HG03439 (cell line): ENCODE results near the gene IL20.

Experiments used
- ATAC-seq: cut with Tn5 transposase; IDR thresholded peaks from one replicate; pipeline ENCODE4 v1.9.1; 2021; ENCODE audit warnings: mild to moderate bottlenecking, moderate library complexity; ENCODE audit not compliant: unreplicated experiment

The IL20 gene

GRCh38 chr1:206898915-206899431 is 33.5 kb downstream of the IL20 start:
- no peak for ATAC-seq

- no peak for ATAC-seq
Measured at GRCh38 chr1:206899717-206900116, 34.3 kb downstream of the IL20 start.

DNA sequence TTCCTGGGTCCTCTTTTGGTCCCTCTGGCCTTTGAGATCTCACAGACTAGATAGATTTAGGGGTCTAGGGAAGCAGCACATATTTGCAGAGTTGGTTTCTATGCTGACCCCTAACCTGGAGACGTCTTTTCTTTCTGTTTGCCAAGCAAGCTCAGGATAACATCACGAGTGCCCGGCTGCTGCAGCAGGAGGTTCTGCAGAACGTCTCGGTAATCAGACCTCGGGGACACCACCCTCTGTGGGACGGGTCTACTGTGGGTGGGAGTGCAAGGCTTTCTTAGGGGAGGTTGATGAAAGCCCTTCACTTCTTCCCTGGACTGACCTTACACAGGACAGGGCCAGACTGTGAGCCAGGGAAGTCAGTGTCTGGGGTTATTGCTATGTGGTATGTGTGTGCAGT is 34.7 kb downstream of the IL20 start:
- no peak for ATAC-seq

DNA sequence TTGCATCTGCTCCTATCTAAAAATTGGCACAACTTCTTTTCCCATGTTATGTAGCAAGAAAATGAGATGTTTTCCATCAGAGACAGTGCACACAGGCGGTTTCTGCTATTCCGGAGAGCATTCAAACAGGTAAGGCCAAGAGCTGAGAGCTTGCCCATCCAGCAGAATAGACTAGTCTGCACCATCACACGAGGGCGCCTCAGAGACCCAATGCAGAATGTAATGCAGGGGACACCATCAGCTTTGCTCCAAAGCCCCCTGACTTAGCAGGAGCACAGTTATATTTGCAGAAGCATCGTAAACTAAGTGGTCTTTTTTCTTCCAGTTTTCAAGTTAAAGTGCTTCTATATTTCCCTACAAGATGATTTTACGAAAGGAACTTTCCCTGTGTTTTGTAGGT is 36.5 kb downstream of the IL20 start:
- ATAC-seq = no peak

GRCh38 chr1:206902702-206903101 is 37.3 kb downstream of the IL20 start:
- ATAC-seq = no peak

GRCh38 chr1:206903687-206904086 is 38.3 kb downstream of the IL20 start:
- no peak for ATAC-seq

GRCh38 chr1:206904423-206905142 is 39.2 kb downstream of the IL20 start:
- no peak for ATAC-seq

DNA sequence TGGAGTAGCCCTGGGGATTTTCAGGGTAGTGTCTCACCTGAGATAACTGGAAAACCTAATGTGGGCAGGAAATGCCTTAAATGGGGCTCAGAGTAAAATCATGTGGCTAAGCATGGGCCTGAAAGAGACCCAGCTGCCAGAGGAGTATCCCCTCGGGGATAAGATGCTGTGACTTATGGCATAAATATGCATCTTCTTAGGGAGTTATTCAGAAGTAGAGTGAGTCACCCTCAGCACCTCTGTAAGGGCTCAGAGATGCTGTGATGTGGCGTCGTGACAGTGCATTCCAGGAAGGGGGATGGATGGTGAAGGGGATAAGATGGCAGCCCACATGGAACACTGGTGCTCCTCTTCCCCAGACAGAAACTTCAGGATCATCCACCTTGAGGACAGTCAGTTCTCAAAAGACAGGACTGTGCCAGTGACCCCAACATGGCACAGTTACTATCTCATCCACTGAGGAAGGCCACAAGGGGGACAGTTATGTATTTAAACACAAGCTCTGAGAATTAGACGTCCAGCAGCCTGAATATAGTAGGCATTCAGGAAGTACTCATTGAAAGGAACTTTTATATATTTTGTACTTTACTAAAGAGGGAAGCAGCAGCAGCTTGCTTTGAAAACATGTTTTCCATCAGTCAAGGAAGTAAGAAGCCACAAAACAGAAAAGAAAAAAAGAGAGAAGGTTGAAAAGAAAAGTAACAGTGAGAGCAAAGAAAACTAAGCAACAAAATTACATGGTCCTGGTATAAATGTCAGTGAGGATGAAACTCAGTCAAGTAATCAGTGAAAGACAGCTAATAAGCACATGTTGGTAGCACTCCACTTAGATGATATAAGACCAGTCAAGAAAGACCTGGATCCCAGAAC is 40.1 kb downstream of the IL20 start:
- peak; percentile 70 for ATAC-seq

DNA sequence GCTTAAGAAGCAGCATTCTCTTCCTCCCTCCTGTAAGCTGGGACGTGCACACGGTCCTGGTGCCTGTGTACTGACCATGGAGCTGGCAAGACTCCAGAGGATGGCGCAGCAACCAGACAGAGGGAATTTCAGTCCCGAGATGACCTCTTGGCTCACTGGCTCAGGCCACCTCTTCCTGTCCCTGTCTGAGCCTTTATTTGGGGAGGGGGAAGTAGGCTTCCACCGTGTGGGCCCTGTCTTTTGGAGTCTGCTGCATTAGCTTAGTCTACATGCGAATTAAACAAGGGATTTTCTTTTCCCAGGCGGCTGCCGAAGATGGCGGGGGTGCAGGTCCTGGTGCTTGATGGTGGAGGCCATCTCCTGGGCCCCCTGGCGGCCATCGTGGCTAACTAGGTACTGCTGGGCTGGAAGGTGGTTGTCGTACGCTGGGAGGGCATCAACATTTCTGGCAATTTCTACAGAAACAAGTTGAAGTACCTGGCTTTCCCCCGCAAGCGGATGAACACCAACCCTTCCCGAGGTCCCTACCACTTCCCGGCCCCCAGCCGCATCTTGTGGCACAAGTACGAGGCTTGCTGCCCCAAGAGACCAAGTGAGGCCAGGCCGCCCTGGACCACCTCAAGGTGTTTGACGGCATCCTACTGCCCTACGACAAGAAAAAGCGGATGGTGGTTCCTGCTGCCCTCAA is 42.0 kb downstream of the IL20 start:
- ATAC-seq = no peak

GRCh38 chr1:206908038-206908437 is 42.6 kb downstream of the IL20 start:
- ATAC-seq = no peak

- no peak for ATAC-seq
Measured at GRCh38 chr1:206909161-206909882, 43.9 kb downstream of the IL20 start.

- no peak for ATAC-seq
Measured at GRCh38 chr1:206909883-206910318, 44.5 kb downstream of the IL20 start.

- ATAC-seq = no peak
Measured at GRCh38 chr1:206911064-206911663, 45.7 kb downstream of the IL20 start.

GRCh38 chr1:206912445-206913095 is 47.1 kb downstream of the IL20 start:
- ATAC-seq = no peak

GRCh38 chr1:206913766-206914537 is 48.5 kb downstream of the IL20 start:
- no peak for ATAC-seq

DNA sequence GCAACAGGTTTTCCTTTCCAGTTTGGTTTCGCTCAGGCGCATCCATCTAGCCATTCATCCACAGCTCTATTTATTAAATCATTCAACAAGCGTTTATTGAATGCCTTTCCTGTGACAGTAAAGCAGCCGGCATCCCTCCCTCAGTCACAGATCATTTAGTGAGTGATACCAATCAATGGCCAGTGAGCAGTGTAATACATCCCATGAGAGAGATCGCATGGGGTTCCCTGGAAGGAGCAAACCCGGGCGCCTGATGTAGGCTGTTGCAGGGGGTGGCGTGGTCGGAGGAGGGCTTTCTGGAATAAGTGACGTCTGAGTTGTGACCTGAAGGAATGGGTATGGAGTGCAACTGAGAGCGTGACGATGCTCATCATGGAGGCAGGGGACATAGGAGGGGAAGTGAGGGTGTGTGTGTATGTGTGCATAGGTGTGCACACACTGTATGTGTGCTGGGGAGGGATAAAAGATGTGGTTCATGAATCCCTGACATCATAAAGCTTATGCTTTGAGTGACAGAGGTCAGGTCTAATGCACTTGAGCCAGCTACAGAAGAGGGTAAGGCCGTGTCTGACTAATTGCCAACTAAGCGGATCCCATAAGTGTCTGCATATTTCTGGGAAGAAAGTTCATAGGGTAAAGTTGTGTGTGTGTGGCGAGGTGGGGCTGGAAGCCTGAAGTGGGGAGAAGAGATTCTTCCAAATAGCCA is 49.8 kb downstream of the IL20 start:
- ATAC-seq = no peak

- ATAC-seq = no peak
Measured at GRCh38 chr1:206916000-206916709, 50.7 kb downstream of the IL20 start.

- ATAC-seq = no peak
Measured at GRCh38 chr1:206918076-206918475, 52.7 kb downstream of the IL20 start.
